Mesendoderm (in vitro differentiated cells): ENCODE results near the gene METTL2B.
"Not testable (repeated sequence)": the region's sequence is repeated elsewhere in the genome, so short reads cannot be mapped to it uniquely, and the experiment has no call there.

ENCODE experiments used
- DNase-seq: peaks from one replicate; pipeline ENCODE4 v3.0.0; 2013
- H2AK5ac ChIP-seq: 2 replicates; pipeline ENCODE4 v1.6.1; 2013; ENCODE audit warnings: low read length, inconsistent platforms
- H2BK120ac ChIP-seq: 2 replicates; pipeline ENCODE4 v1.6.1; 2013; ENCODE audit warnings: low read depth, mild to moderate bottlenecking, low read length, moderate library complexity, mixed read lengths
- H2BK15ac ChIP-seq: replicated peaks from 2 replicates; pipeline ENCODE4 v1.6.1; 2013; ENCODE audit warnings: low read depth, mild to moderate bottlenecking, moderate library complexity
- H2BK5ac ChIP-seq: 2 replicates; pipeline ENCODE4 v1.6.1; 2013; ENCODE audit warnings: low read length, inconsistent platforms
- H3K18ac ChIP-seq: 2 replicates; pipeline ENCODE4 v1.6.1; 2013; ENCODE audit warnings: mild to moderate bottlenecking, low read length, mixed read lengths
- H3K23ac ChIP-seq: one replicate; pipeline ENCODE4 v1.6.1; 2013; ENCODE audit warnings: low read length
- H3K27ac ChIP-seq: 2 replicates; pipeline ENCODE4 v1.5.1; 2013; ENCODE audit warnings: low read depth, mild to moderate bottlenecking, inconsistent platforms, low read length, moderate library complexity
- H3K27me3 ChIP-seq: 2 replicates; pipeline ENCODE4 v1.6.1; 2013; ENCODE audit warnings: low read length, control low read depth, mild to moderate bottlenecking, inconsistent platforms; ENCODE audit not compliant: insufficient read depth, poor library complexity
- H3K36me3 ChIP-seq: 2 replicates; pipeline ENCODE4 v1.6.1; 2013; ENCODE audit warnings: low read length, inconsistent platforms; ENCODE audit not compliant: control insufficient read depth, insufficient read depth
- H3K4ac ChIP-seq: one replicate; pipeline ENCODE4 v1.6.1; 2013; ENCODE audit warnings: low read depth, mild to moderate bottlenecking, low read length, moderate library complexity
- H3K4me1 ChIP-seq: 2 replicates; pipeline ENCODE4 v1.6.1; 2013; ENCODE audit warnings: low read depth, low read length, inconsistent platforms; ENCODE audit not compliant: control insufficient read depth
- H3K4me2 ChIP-seq: 2 replicates; pipeline ENCODE4 v1.6.1; 2013; ENCODE audit warnings: low read length
- H3K4me3 ChIP-seq: 2 replicates; pipeline ENCODE4 v1.5.1; 2013; ENCODE audit warnings: mild to moderate bottlenecking, low read length
- H3K56ac ChIP-seq: one replicate; pipeline ENCODE4 v1.6.1; 2013; ENCODE audit warnings: low read length
- H3K79me1 ChIP-seq: 2 replicates; pipeline ENCODE4 v1.6.1; 2013; ENCODE audit warnings: low read length, inconsistent platforms
- H3K79me2 ChIP-seq: 2 replicates; pipeline ENCODE4 v1.6.1; 2013; ENCODE audit warnings: mild to moderate bottlenecking, low read length; ENCODE audit not compliant: control insufficient read depth, insufficient read depth
- H3K9ac ChIP-seq: 2 replicates; pipeline ENCODE4 v1.6.1; 2013; ENCODE audit warnings: low read length, inconsistent platforms
- H4K5ac ChIP-seq: one replicate; pipeline ENCODE4 v1.6.1; 2013; ENCODE audit warnings: low read length
- H4K8ac ChIP-seq: one replicate; pipeline ENCODE4 v1.6.1; 2013; ENCODE audit warnings: low read depth, mild to moderate bottlenecking, control low read depth, low read length, moderate library complexity
- WGBS: extraction: QIAGEN DNeasy Blood & Tissue Kit; methylation state at CpG from one replicate; pipeline ENCODE4 v1.1.7; 2013; ENCODE audit warnings: low lambda C conversion rate, missing lambda C conversion rate; ENCODE audit not compliant: insufficient coverage; ENCODE audit errors: extremely low coverage; 5-methylcytosine and 5-hydroxymethylcytosine counted together

METTL2B gene

DNA sequence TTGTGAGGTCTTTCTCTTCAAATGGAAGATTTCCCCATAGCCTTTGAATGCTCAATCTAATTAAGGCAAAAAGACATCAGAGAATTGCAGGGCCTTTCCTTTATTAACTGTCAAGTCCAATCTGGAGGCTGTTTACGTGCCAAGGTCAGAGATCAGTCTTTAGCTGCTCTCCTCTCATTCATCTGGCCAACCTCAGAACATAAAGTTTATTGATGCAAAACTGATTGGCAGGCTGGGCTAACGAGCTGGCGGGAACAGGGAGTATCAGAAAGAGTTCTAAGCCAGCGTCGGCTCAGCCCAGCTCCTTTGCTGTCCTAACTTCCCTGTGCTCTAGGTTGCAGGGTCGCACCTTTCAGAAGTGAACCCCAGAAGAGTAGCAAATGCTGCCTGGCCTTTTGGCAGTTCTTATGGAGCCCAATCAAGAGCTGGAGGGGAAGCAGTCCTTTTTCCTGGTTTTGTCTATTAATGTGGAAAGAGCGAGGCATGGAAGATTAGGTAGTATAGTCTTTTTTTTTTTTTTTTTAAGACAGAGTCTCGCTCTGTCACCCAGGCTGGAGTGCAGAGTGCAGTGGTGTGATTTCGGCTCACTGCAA, 47.5 kb downstream of the METTL2B start:
- not testable (repeated sequence) for H2AK5ac ChIP-seq, H2BK5ac ChIP-seq, H3K18ac ChIP-seq, H3K4me2 ChIP-seq, H3K9ac ChIP-seq, H3K27ac ChIP-seq, DNase-seq, H3K4ac ChIP-seq, H3K4me3 ChIP-seq, H2BK120ac ChIP-seq, H4K8ac ChIP-seq, H3K79me1 ChIP-seq, H3K23ac ChIP-seq, H3K79me2 ChIP-seq, H2BK15ac ChIP-seq, H4K5ac ChIP-seq, H3K4me1 ChIP-seq, H3K27me3 ChIP-seq, H3K56ac ChIP-seq, H3K36me3 ChIP-seq
- WGBS: no CpG with 5 or more reads among the region's 9 CpGs

DNA sequence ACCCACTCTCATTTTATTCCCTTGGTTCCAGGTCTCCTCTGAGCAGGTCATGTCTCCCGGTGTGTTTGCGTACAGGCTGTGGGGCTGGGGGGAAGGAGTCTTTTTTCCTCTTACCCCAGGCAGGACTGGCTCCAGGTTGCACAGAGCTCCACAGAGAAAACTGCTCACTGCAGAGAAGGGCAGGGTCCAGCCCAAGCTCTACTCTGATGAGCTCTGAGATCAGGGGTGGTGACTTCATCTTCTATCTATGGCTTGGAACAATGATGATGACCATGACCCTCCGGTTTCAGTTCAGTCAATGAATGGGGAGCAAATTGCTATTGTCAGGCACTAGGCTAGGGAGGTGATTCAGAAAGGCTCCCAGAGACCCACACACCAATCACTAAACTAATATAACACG, 49.0 kb downstream of the METTL2B start:
- H3K27ac ChIP-seq: not testable (repeated sequence)
- no CpG with 5 or more reads among the region's 4 CpGs for WGBS

GRCh38 chr7:128526062-128526466, 49.5 kb downstream of the METTL2B start:
- H3K18ac ChIP-seq, H4K8ac ChIP-seq, H3K4me2 ChIP-seq, H3K4me1 ChIP-seq, H2AK5ac ChIP-seq, H2BK120ac ChIP-seq, H2BK15ac ChIP-seq, H3K9ac ChIP-seq, H3K23ac ChIP-seq, H3K27ac ChIP-seq, H3K79me1 ChIP-seq, H3K56ac ChIP-seq, H4K5ac ChIP-seq, H3K4me3 ChIP-seq, H3K27me3 ChIP-seq, H3K79me2 ChIP-seq, H3K4ac ChIP-seq, DNase-seq, H3K36me3 ChIP-seq, H2BK5ac ChIP-seq: not testable (repeated sequence)
- WGBS: no CpG with 5 or more reads among the region's 3 CpGs

More for the DNA sequence above, 49.0 kb downstream of the METTL2B start:
- not testable (repeated sequence) for H3K9ac ChIP-seq, H3K23ac ChIP-seq, H3K27me3 ChIP-seq, H3K79me1 ChIP-seq, H3K4me1 ChIP-seq, H3K56ac ChIP-seq, H3K4me3 ChIP-seq, H2BK15ac ChIP-seq, H2BK120ac ChIP-seq, H3K36me3 ChIP-seq, H3K79me2 ChIP-seq, H4K5ac ChIP-seq, H3K4ac ChIP-seq, H4K8ac ChIP-seq, H2BK5ac ChIP-seq, H2AK5ac ChIP-seq, H3K18ac ChIP-seq, H3K4me2 ChIP-seq
- DNase-seq: peak; percentile 49

DNA sequence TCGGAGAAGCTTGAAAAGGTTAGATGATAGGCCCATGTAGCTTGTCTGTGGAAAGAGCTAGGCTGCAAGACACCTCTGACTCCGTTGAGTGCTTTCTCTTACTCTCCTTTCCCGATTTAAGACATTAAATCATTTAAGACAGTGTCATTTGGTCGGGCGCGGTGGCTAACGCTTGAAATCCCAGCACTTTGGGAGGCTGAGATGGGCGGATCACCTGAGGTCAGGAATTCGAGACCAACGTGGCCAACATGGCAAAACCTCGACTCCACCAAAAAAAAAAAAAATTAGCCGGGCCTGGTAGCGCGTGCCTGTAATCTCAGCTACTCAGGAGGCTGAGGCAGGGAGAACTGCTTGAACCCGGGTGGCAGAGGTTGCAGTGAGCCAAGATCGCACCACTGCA, 52.6 kb downstream of the METTL2B start:
- not testable (repeated sequence) for H2BK15ac ChIP-seq, H4K5ac ChIP-seq, H3K27ac ChIP-seq, H3K9ac ChIP-seq, H2BK5ac ChIP-seq, H2AK5ac ChIP-seq, H2BK120ac ChIP-seq, H4K8ac ChIP-seq, H3K4me1 ChIP-seq, H3K18ac ChIP-seq, H3K23ac ChIP-seq, H3K4ac ChIP-seq, H3K4me2 ChIP-seq, DNase-seq, H3K56ac ChIP-seq, H3K27me3 ChIP-seq, H3K4me3 ChIP-seq, H3K36me3 ChIP-seq, H3K79me1 ChIP-seq
- WGBS: no CpG with 5 or more reads among the region's 16 CpGs
- H3K79me2 ChIP-seq: peaks cover 12% of the 10 kb centered on the region

DNA sequence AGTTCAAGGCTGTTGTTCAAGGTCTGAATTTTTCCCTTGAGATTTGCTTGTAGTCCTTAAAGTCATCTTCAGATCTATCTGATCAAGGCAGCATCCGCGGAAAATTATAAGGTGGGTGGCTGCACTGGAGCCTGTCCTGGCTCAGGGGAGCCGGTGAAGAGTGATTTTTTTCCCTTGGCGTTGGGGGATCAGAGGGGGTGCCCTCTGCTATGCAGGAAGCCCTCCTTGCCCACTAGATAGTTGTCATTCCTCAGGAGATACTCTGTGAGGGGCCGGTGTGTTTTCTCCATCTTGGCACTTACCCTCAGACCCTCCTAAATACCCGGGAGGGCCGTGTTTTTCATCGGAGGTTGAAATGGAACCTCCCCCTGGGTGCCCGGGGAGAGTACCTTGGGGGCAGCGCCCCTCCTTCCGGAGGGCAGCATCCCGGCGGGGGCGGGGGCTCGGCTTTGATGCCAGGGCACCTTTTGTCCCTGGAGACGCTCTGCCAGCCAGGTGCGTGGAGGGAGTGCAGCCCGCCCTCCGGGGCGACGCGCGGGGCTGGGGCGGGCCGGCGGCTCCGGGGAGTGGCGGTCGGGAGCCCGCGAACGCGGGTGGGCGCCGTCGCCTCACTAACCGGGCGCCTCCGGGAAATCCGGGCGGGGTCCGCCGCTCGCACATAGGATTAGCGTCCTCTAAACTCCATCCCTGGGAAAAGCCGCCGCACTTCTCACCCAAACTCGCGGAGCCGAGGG, 53.7 kb downstream of the METTL2B start:
- not testable (repeated sequence) for H3K4me3 ChIP-seq, H3K27me3 ChIP-seq, H4K5ac ChIP-seq, H2BK15ac ChIP-seq, H3K27ac ChIP-seq, H3K79me1 ChIP-seq, H3K23ac ChIP-seq, H2AK5ac ChIP-seq, H3K36me3 ChIP-seq, H2BK5ac ChIP-seq, H3K4me1 ChIP-seq
- Histone ChIP-seq H4K8ac (peak overlapping the region; percentile 65), H3K79me2 (peaks cover 14% of the 10 kb centered on the region), H3K18ac (peak overlapping the region; percentile 92), H3K4ac (peak overlapping the region; percentile 83), H3K4me2 (peak overlapping the region; percentile 25), H3K56ac (peak overlapping the region; percentile 82), H3K9ac (peak overlapping the region; percentile 66), H2BK120ac (peak overlapping the region; percentile 93)
- WGBS: no CpG with 5 or more reads among the region's 50 CpGs
- DNase-seq: peak; percentile 8

- no peak overlapping the region for H3K27ac ChIP-seq
- peak overlapping the region; percentile 83 for H3K4ac ChIP-seq
- WGBS: no CpG with 5 or more reads among the region's 38 CpGs
Measured at GRCh38 chr7:128530855-128531104, 54.2 kb downstream of the METTL2B start.

More at GRCh38 chr7:128530855-128531104, 54.2 kb downstream of the METTL2B start:
- no peak overlapping the region for H2BK5ac ChIP-seq
- no peaks in the 10 kb centered on the region for H3K27me3 ChIP-seq
- H3K4me2 ChIP-seq: no peak overlapping the region
- no peak overlapping the region for H2BK15ac ChIP-seq
- no peaks in the 10 kb centered on the region for H3K79me1 ChIP-seq
- peak overlapping the region; percentile 82 for H3K56ac ChIP-seq
- H2BK120ac ChIP-seq: peak overlapping the region; percentile 93
- H2AK5ac ChIP-seq: no peak overlapping the region
- peak overlapping the region; percentile 66 for H3K9ac ChIP-seq
- no peak for DNase-seq
- no peaks in the 10 kb centered on the region for H3K36me3 ChIP-seq
- peak overlapping the region; percentile 65 for H4K8ac ChIP-seq
- H3K4me3 ChIP-seq: peak overlapping the region; percentile 12
- H3K79me2 ChIP-seq: peaks cover 14% of the 10 kb centered on the region
- H3K23ac ChIP-seq: no peak overlapping the region
- H3K4me1 ChIP-seq: no peaks in the 10 kb centered on the region
- H3K18ac ChIP-seq: peak overlapping the region; percentile 92
- no peak overlapping the region for H4K5ac ChIP-seq
